DMS79 (cell line): ENCODE measurements around the gene STIM2.
A peak's percentile ranks its signal among the peaks of the same experiment; 100 is the strongest.
"Not testable (repeated sequence)": the region's sequence is repeated elsewhere in the genome, so short reads cannot be mapped to it uniquely, and the experiment has no call there.

Source experiments
- DNase-seq: peaks from one replicate; lab custom pipeline; 2025; lab: John Stamatoyannopoulos, UW

The STIM2 gene

GRCh38 chr4:26860157-26860921, at the start of gene STIM2:
STIM2 (plus strand) TSS chr4:26860841.
- DNase-seq: peak; percentile 73

DNA sequence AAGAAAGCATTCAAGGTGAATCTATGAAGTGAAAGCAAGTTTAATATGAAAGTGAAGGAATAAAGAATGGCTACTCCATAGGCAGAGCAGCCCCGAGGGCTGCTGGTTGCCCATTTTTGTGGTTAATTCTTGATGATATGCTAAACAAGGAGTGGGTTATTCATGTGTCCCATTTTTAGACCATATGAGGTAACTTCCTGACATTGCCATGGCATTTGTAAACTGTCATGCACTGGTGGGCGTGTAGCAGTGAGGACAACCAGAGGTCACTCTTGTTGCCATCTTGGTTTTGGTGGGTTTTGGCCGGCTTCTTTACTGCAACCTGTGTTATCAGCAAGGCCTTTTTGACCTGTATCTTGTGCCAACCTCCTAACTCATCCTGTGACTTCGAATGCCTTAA, 49.1 kb upstream of the STIM2 start:
- DNase-seq: not testable (repeated sequence)

GRCh38 chr4:26812049-26812714, 48.5 kb upstream of the STIM2 start:
- DNase-seq: no peak

DNA sequence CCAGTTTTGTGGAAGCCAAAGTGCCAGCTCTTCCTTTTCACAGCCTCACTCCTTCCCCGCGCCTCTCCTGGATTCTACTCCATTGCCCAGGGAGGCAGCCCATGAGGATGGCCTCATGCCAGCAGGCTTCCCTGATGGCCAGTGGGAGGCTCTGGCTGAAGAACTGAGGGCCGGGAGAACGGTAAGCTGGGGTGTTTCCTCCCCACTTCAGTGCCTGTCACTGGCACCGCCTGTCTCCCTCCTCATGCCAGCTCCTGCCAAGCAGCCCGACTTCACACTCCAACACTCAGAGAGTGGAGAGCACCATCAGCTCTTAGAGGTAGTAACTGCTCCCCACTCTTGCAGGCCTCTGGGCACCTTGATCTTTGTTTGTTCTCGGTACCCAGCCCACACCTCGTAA, 46.9 kb upstream of the STIM2 start:
- DNase-seq: no peak

GRCh38 chr4:26815199-26815598, 45.4 kb upstream of the STIM2 start:
- DNase-seq: no peak

DNA sequence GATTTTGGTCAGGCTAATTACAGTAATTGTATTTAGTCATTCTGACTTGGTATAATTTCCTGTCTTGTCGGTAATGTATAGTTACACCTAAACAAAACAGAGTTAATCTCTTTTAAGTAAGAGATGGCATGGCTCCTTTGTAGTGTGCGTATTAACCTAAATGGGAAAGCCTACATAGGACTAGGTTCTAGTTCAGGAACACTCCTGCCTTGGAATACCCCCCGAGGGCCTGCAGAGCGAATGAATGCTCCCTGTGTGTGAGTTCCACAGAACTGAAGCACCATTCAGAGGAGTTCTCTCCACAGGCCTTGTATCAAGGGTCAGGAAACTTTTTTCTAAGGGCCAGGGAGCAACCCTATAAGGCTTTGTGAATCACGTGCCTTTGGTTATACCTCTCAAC, 44.9 kb upstream of the STIM2 start:
- no peak for DNase-seq

- no peak for DNase-seq
These were observed 41.6 kb upstream of the STIM2 start for GRCh38 chr4:26819026-26819425.

DNA sequence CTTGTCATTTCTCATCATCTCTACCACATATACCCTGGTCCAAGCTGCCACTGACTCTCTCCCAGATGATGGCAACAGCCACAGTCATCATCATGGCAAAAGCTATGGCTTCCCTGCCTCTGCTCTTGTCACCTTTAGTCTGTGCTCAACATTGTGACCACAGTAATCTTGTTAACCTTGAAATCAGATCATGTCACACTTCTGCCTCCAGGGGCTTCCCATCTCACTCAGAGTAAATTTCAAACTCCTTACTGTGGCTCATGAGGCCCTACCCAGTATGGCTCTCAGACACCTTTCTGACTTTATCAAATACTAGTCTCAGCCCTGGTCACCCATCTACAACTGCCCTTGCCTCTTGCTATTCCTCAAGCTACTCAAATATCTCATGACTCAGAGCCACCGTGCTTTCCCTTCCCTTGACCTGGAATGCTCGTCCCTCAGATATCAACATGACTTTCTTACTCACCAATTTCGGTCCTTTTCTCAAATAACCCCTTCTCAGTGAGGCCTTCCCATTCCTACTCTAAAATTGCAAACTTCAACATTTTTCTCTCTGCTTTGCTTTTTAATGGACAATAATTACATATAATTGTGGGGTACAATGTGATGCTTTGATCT, 41.1 kb upstream of the STIM2 start:
- no peak for DNase-seq

DNA sequence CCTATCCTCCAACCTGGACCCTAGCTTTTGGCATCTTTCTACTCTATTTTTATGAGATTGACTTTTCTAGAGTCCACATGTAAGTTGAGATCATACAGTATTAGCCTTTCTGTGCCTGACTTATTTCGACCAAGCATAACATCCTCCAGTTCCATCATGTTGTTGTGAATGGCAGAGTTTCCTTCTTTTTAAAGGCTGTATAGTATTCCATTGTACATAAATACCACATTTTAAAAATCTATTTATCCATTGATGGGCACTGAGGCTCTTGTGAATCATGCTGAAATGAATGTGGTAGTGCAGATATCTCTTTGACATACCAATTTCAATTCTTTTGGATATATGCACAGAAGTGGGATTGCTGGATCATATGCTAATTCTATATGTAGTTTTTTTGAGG, 40.3 kb upstream of the STIM2 start:
- DNase-seq: no peak

GRCh38 chr4:26821031-26821430, 39.6 kb upstream of the STIM2 start:
- DNase-seq: no peak

- no peak for DNase-seq
These were observed 38.8 kb upstream of the STIM2 start for GRCh38 chr4:26821677-26822503.

DNA sequence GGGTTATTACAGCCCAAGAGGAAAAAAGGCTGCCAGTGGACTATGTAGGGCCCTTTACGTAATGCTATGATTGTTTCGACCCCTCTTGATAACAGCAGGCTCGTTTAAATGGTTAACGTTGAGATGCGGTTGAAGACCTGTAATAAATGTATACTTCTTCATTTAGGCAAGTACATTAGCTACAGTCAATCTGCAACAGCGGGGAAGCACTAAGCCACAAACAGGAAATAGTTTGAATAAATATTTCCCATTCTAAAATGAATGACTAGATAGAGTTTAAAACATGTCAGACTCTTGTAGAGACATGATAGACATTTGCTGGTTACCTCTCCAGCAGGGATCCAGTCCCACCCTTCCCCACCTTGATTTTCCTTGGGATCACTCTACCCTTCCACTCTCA, 38.1 kb upstream of the STIM2 start:
- DNase-seq: no peak

DNA sequence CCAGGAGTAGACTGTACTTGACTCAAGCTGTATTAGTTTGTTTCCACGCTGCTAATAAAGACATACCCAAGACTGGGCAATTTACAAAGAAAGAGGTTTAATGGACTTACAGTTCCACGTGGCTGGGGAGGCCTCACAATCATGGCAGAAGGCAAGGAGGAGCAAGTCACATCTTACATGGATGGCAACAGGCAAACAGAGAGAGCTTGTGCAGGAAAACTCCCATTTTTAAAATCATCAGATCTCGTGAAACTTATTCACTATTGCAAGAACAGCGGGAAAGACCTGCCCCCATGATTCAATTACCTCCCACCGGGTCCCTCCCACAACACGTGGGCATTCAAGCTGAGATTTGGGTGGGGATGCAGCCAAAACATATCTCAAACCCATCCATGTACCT, 37.7 kb upstream of the STIM2 start:
- not testable (repeated sequence) for DNase-seq

DNA sequence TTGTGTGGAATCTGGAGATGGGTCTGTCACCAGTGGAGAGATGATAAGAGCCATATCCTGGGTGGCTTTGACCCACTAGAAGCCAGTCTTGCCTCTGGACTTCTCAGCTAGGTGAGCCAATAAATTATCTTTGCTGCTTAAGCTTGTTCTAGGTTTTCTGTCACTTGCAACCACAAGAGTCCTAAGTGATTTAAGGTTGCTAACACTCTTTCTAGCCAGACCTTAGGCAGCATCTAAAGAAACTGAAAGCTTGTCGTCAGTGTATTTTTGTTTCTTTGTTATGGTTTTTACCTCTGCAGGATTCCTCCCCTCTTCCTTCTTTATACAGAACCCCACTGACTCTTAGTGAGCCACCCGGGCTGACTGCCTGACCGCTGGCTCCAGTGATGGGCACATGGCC, 37.1 kb upstream of the STIM2 start:
- DNase-seq: no peak

GRCh38 chr4:26824667-26825066, 36.0 kb upstream of the STIM2 start:
- DNase-seq: no peak

DNA sequence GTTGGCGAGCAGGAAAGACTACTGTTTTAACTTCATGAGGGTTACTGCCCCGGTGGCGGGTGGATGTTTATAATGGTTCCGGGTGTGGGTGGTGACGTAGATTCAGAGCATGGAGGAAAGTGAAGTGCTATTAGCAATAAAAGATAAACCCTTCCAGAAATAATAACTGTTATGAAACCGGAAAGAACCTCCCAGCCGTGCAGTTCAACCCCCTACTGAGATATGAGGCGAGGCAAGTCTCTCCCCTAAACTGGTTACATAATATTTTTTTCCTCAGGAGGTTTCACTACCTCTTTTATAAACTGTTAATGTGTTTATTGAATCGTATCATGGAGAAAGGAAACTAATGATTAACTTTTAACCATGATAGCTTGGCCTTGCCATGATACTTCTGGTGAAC, 33.9 kb upstream of the STIM2 start:
- DNase-seq: no peak

GRCh38 chr4:26827336-26827735, 33.3 kb upstream of the STIM2 start:
- not testable (repeated sequence) for DNase-seq

GRCh38 chr4:26827798-26828197, 32.8 kb upstream of the STIM2 start:
- no peak for DNase-seq

DNA sequence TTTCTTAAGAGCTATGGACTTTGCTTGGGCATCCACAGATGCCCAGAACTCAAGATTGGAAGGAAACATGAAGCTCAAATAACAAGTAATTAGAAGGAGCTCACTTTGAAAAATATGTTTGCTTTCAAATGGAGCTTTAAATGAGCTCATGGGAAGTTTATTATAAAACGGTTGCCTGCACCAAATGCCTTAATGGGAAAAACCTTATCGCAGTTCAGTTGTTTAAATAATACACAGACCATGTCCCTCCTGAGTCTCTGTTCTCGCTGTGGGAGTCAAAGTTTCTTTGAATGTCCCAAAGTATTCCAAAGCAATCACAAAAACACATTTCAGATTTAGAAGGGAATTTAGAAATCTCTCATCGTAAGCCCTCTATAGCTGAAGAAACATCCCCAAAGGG, 31.6 kb upstream of the STIM2 start:
- no peak for DNase-seq

DNA sequence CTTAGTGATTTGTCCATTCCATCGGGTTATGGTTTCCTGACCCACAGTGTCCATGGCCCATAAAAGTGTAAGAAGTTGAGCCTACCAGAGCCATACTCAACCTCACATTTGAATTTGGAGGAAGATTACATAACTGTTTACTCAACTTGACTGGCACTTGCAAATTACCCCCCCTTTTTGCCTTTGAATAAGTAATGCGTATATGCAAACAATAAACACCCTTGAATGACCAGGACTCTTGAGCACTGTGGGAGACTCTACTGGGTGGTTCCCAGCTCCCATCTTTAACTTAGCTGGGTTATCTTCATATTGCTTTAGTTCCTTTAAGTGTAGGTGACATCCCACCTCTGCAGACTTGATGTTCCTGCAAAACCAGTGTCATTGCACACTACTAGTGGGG, 30.6 kb upstream of the STIM2 start:
- no peak for DNase-seq

DNA sequence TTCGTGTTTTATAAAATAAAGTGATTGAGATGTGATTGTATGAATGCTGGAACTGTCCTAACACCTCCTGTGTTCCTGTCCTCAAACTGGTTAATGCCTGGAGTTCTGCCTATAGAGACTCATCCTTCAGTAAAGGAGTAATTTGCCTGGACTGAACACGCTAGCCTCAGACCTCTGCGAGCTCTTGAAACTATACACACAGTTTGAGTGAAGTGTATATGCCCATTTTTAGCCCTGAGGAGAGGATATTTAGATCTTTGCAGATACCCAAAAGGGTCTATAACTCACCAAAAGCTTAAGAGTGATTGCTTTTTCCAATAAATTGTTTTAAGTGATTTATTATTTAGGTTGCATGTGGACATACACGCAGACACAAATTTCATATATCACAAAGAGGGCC, 29.9 kb upstream of the STIM2 start:
- DNase-seq: no peak

DNA sequence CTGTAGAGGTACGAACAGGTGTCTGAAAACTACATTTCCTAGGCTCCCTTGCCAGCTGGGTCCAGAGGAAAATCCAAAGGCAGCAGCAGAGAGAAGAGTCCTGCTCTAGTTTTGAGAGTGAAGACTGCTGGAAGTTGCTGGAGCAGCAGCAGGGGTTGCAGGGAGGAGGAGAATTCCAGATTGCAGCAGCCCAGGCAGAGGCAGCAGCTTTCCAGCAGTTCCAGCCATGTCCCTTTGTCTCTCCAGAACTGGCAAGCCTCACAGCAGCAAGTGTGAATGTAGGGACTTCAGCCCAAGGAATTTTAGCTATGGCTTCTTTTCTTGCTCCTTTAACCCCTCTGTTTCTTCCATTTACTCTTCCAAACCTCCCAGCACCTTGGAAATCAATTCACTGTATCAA, 24.1 kb upstream of the STIM2 start:
- no peak for DNase-seq
